GM23338 (cell line): ENCODE data around the gene C12orf42. TPM values are rescaled to one million over a fixed set of nuclear protein-coding genes. Genes with fewer than 3 reads are reported as not detected.
A peak's percentile ranks its signal among the peaks of the same experiment; 100 is the strongest.

Experiments
- ATAC-seq: fragments of 200-7000 bp; cut with Tn5 transposase; 3 replicates; pipeline ENCODE4 v1.9.1; 2020
- DNase-seq: peaks from one replicate; pipeline ENCODE4 v3.0.0-alpha.2; 2015; ENCODE audit warnings: low spot score
- H2AFZ ChIP-seq: fragments of 200-600 bp; sonication (generic); 2 replicates; pipeline ENCODE4 v1.8.0; 2016; ENCODE audit warnings: antibody characterized with exemption, mild to moderate bottlenecking, moderate library complexity
- H3F3A ChIP-seq: fragments of 200-600 bp; sonication (generic); replicated peaks from 2 replicates; pipeline ENCODE4 v1.8.0; 2017; ENCODE audit warnings: antibody characterized with exemption, mixed run types, low read depth
- H3K27ac ChIP-seq: fragments of 200-600 bp; sonication (generic); 2 replicates; pipeline ENCODE4 v1.6.1; 2016; ENCODE audit warnings: low read depth
- H3K27me3 ChIP-seq: fragments of 200-600 bp; sonication (generic); 2 replicates; pipeline ENCODE4 v1.8.0; 2016; ENCODE audit warnings: mild to moderate bottlenecking, mixed run types, moderate library complexity; ENCODE audit not compliant: insufficient read depth
- H3K36me3 ChIP-seq: fragments of 200-600 bp; sonication (generic); 2 replicates; pipeline ENCODE4 v1.8.0; 2016; ENCODE audit warnings: mild to moderate bottlenecking; ENCODE audit not compliant: insufficient read depth
- H3K4me1 ChIP-seq: fragments of 200-600 bp; sonication (generic); 2 replicates; pipeline ENCODE4 v1.8.0; 2016; ENCODE audit warnings: mild to moderate bottlenecking, moderate library complexity; ENCODE audit not compliant: insufficient read depth
- H3K4me2 ChIP-seq: fragments of 200-600 bp; sonication (generic); 2 replicates; pipeline ENCODE4 v1.7.1; 2017; ENCODE audit warnings: mixed run types
- H3K4me3 ChIP-seq: fragments of 200-600 bp; sonication (generic); 2 replicates; pipeline ENCODE4 v1.6.1; 2016; ENCODE audit warnings: mixed run types
- H3K79me2 ChIP-seq: fragments of 200-600 bp; sonication (generic); replicated peaks from 2 replicates; pipeline ENCODE4 v1.8.0; 2017; ENCODE audit warnings: mild to moderate bottlenecking; ENCODE audit not compliant: insufficient read depth
- H3K9me2 ChIP-seq: fragments of 200-600 bp; sonication (generic); 2 replicates; pipeline ENCODE4 v1.8.0; 2017; ENCODE audit not compliant: insufficient read depth
- H4K20me1 ChIP-seq: fragments of 200-600 bp; sonication (generic); replicated peaks from 2 replicates; pipeline ENCODE4 v1.8.0; 2017; ENCODE audit warnings: mild to moderate bottlenecking; ENCODE audit not compliant: insufficient read depth
- H3K27ac Mint-ChIP-seq: 2 replicates; pipeline ENCODE4 v1.8.0; 2020; ENCODE audit warnings: inconsistent platforms, mild to moderate bottlenecking, moderate library complexity, mixed read lengths
- H3K27me3 Mint-ChIP-seq: 3 replicates; pipeline ENCODE4 v1.8.0; 2022; ENCODE audit warnings: low read depth, mild to moderate bottlenecking, moderate library complexity, mixed read lengths, inconsistent platforms; ENCODE audit not compliant: insufficient read depth, poor library complexity
- H3K36me3 Mint-ChIP-seq: 3 replicates; pipeline ENCODE4 v1.8.0; 2021; ENCODE audit warnings: low read depth, mild to moderate bottlenecking, inconsistent platforms, moderate library complexity, mixed read lengths
- H3K4me1 Mint-ChIP-seq: 3 replicates; pipeline ENCODE4 v1.8.0; 2020; ENCODE audit warnings: mild to moderate bottlenecking, inconsistent platforms, mixed read lengths
- H3K4me3 Mint-ChIP-seq: 3 replicates; pipeline ENCODE4 v1.8.0; 2021; ENCODE audit warnings: moderate library complexity, mild to moderate bottlenecking, inconsistent platforms, mixed read lengths
- H3K9me3 Mint-ChIP-seq: 3 replicates; pipeline ENCODE4 v1.8.0; 2020; ENCODE audit warnings: moderate library complexity, mild to moderate bottlenecking, inconsistent platforms, mixed read lengths
- CREB1 ChIP-seq: fragments of 250-450 bp; sonication (Bioruptor Pico); IDR thresholded peaks from 2 replicates; pipeline ENCODE4 v1.5.0; 2020; ENCODE audit warnings: low read depth, mild to moderate bottlenecking, moderate library complexity
- CTCF ChIP-seq, 2 experiments: fragments of 200-600 bp in 1 of 2; sonication (generic) in 1 of 2; conservative IDR thresholded peaks; 2 replicates each; pipeline versions ENCODE4 v1.5.1 to v1.6.1; 2016 to 2017; ENCODE audit warnings: antibody characterized with exemption in 2 of 2, low read depth in 2 of 2, mild to moderate bottlenecking in 2 of 2, moderate library complexity in 1 of 2
- ETS1 ChIP-seq: IDR thresholded peaks from 2 replicates; pipeline ENCODE4 v1.6.1; 2016; ENCODE audit warnings: antibody characterized with exemption
- EZH2phosphoT487 ChIP-seq: fragments of 200-600 bp; sonication (generic); IDR thresholded peaks from one replicate; pipeline ENCODE4 v1.8.1; 2018; ENCODE audit warnings: antibody characterized with exemption; ENCODE audit not compliant: unreplicated experiment
- POLR2AphosphoS5 ChIP-seq: IDR thresholded peaks from 2 replicates; pipeline ENCODE4 v1.6.1; 2016; ENCODE audit warnings: antibody characterized with exemption, low read depth
- REST ChIP-seq: IDR thresholded peaks from one replicate; pipeline ENCODE4 v1.6.1; 2018; ENCODE audit warnings: antibody characterized with exemption; ENCODE audit not compliant: unreplicated experiment
- ZNF114 ChIP-seq: fragments of 250-450 bp; sonication (Bioruptor Pico); IDR thresholded peaks from 2 replicates; pipeline ENCODE4 v1.5.0; 2020; ENCODE audit warnings: mild to moderate bottlenecking, moderate library complexity
- polyA plus RNA-seq: library from polyadenylated mRNA; unstranded; fragments of >200 nt; fragmentation: Nextera tagmentation; extraction: Ambion mirVana; gene quantifications from 2 replicates; pipeline ENCODE4 v1.2.1, GENCODE V29; 2016
- total RNA-seq: library from RNA; depleted of rRNA; stranded (reverse); fragments of >200 nt; shearing (Covaris generic); gene quantifications from 2 replicates; pipeline ENCODE4 v1.2.3, GENCODE V29; 2014

The C12orf42 gene
- total and polyA plus RNA-seq, 2 experiments from 2014 or later: 0.45 TPM; not detected in 1

GRCh38 chr12:103415681-103416080 is 80.1 kb downstream of the C12orf42 start (continued):
- no peak for TF ChIP-seq CTCF (conservative IDR thresholded peaks at IDR 0.05; ENCODE audit: low read depth in 2 of 2)

GRCh38 chr12:103401421-103401820 is 94.3 kb downstream of the C12orf42 start:
- Mint-ChIP-seq H3K4me1 (peaks cover 21% of the 10 kb centered on the region; the same call in 2 of the 3 replicates), H3K9me3 (no peaks in the 10 kb centered on the region), H3K27ac (0 out of 2 replicates have a peak overlapping the region, but pooled peaks have one; percentile 7), H3K4me3 (no peak overlapping the region), H3K27me3 (peaks cover 3% of the 10 kb centered on the region), H3K36me3 (no peaks in the 10 kb centered on the region)
- H2AFZ ChIP-seq: no peak overlapping the region
- peaks cover 3% of the 10 kb centered on the region; the same call in 1 of the 2 replicates for H3K9me2 ChIP-seq
- peak in 1 of 2 experiments; percentile 59; a peak in 3 of 4 replicates for TF ChIP-seq CTCF (conservative IDR thresholded peaks at IDR 0.05; ENCODE audit: low read depth in 2 of 2)
- TF ChIP-seq POLR2AphosphoS5: no peak
- no peak for TF ChIP-seq EZH2phosphoT487
- no peak for TF ChIP-seq ZNF114
- no peak for TF ChIP-seq REST
- TF ChIP-seq CREB1 (CRISPR knock-in tag): no peak
- no peak for TF ChIP-seq ETS1
- H3K4me3 ChIP-seq: no peak overlapping the region
- H4K20me1 ChIP-seq: no peaks in the 10 kb centered on the region
- ATAC-seq (peak; percentile 69), DNase-seq (peak; percentile 27)
- H3K27ac ChIP-seq: no peak overlapping the region
- no peaks in the 10 kb centered on the region for H3K27me3 ChIP-seq
- no peaks in the 10 kb centered on the region for H3K79me2 ChIP-seq
- H3K36me3 ChIP-seq: no peaks in the 10 kb centered on the region
- H3F3A ChIP-seq: no peaks in the 10 kb centered on the region
- H3K4me2 ChIP-seq: peak overlapping the region; percentile 28; the same call in 1 of the 2 replicates
- H3K4me1 ChIP-seq: peaks cover 12% of the 10 kb centered on the region
